HEK293 (cell line): Measurements from ENCODE around the gene PTGDR2.

Experiments used
- CTCF ChIA-PET: fragments of 350-600 bp; formaldehyde crosslinking; extraction: SDS; loops from one replicate; lab custom pipeline; 2021; ENCODE audit warnings: antibody characterized with exemption; lab: Yijun Ruan, JAX
- POLR2A ChIA-PET: fragments of 300-600 bp; formaldehyde crosslinking; extraction: SDS; loops from one replicate; lab custom pipeline; 2020; ENCODE audit warnings: antibody characterized with exemption, inconsistent platforms; lab: Yijun Ruan, JAX
- H3K27ac ChIP-seq: fragments of 200-500 bp; sonication (Bioruptor generic); 2 replicates; pipeline ENCODE4 v1.5.1; 2014; ENCODE audit warnings: low read depth, low read length, control low read depth, inconsistent platforms; ENCODE audit errors: extremely low read depth
- H3K36me3 ChIP-seq, 2 experiments: fragments of 200-500 bp in 1 of 2; sonication (Bioruptor generic) in 1 of 2; 1 replicate in 1 of 2; 2 replicates in 1 of 2; pipeline ENCODE4 v1.5.1; 2014 to 2017; ENCODE audit warnings: inconsistent platforms in 2 of 2, low read length in 2 of 2; ENCODE audit not compliant: control insufficient read depth in 2 of 2, insufficient read depth in 1 of 2
- H3K4me1 ChIP-seq: fragments of 200-500 bp; sonication (Bioruptor generic); 2 replicates; pipeline ENCODE4 v1.5.1; 2014; ENCODE audit warnings: mild to moderate bottlenecking, low read length, inconsistent platforms; ENCODE audit not compliant: control insufficient read depth, insufficient read depth
- H3K4me3 ChIP-seq: 2 replicates; pipeline ENCODE4 v1.5.1; 2011; ENCODE audit warnings: low read depth, mild to moderate bottlenecking, control low read depth, low read length, moderate library complexity
- H3K9me3 ChIP-seq: fragments of 200-500 bp; sonication (Bioruptor generic); 2 replicates; pipeline ENCODE4 v1.5.1; 2014; ENCODE audit warnings: low read depth, low read length, inconsistent platforms; ENCODE audit not compliant: control insufficient read depth, insufficient read depth
- GLIS1 ChIP-seq: fragments of 450-650 bp; formaldehyde crosslinking; IDR thresholded peaks from 2 replicates; pipeline ENCODE4 v1.5.1; 2016; ENCODE audit warnings: missing biosample characterization, missing genetic modification characterization
- MEIS1 ChIP-seq: sonication (generic); formaldehyde crosslinking; IDR thresholded peaks from 2 replicates; pipeline ENCODE4 v1.8.1; 2022; ENCODE audit warnings: missing genetic modification reagents, mild to moderate bottlenecking, borderline replicate concordance
- PRDM4 ChIP-seq: fragments of 450-650 bp; formaldehyde crosslinking; IDR thresholded peaks from 2 replicates; pipeline ENCODE4 v1.5.1; 2017; ENCODE audit warnings: missing biosample characterization, missing genetic modification characterization
- REPIN1 ChIP-seq: fragments of 450-650 bp; formaldehyde crosslinking; IDR thresholded peaks from 2 replicates; pipeline ENCODE4 v1.5.1; 2017; ENCODE audit warnings: missing biosample characterization, missing genetic modification characterization, low read depth
- ZBTB17 ChIP-seq: fragments of 450-650 bp; formaldehyde crosslinking; IDR thresholded peaks from 2 replicates; pipeline ENCODE4 v1.5.1; 2016; ENCODE audit warnings: missing biosample characterization, missing genetic modification characterization
- ZFP69B ChIP-seq: fragments of 450-650 bp; formaldehyde crosslinking; IDR thresholded peaks from 2 replicates; pipeline ENCODE4 v1.5.1; 2016; ENCODE audit warnings: missing biosample characterization, missing genetic modification characterization
- ZIC2 ChIP-seq: fragments of 450-650 bp; formaldehyde crosslinking; IDR thresholded peaks from 2 replicates; pipeline ENCODE4 v1.5.1; 2016; ENCODE audit warnings: missing biosample characterization, missing genetic modification characterization
- ZNF16 ChIP-seq: fragments of 450-650 bp; formaldehyde crosslinking; IDR thresholded peaks from 2 replicates; pipeline ENCODE4 v1.5.1; 2016; ENCODE audit warnings: low read depth, missing biosample characterization, missing genetic modification characterization
- ZNF24 ChIP-seq: fragments of 450-650 bp; formaldehyde crosslinking; IDR thresholded peaks from 2 replicates; pipeline ENCODE4 v1.5.1; 2016; ENCODE audit warnings: missing biosample characterization, missing genetic modification characterization
- ZNF391 ChIP-seq: fragments of 450-650 bp; formaldehyde crosslinking; IDR thresholded peaks from 2 replicates; pipeline ENCODE4 v1.5.1; 2016; ENCODE audit warnings: low read depth, missing biosample characterization, missing genetic modification characterization, borderline replicate concordance
- ZNF48 ChIP-seq: fragments of 450-650 bp; formaldehyde crosslinking; IDR thresholded peaks from 2 replicates; pipeline ENCODE4 v1.5.1; 2016; ENCODE audit warnings: missing biosample characterization, missing genetic modification characterization
- ZNF514 ChIP-seq: fragments of 450-650 bp; formaldehyde crosslinking; IDR thresholded peaks from 2 replicates; pipeline ENCODE4 v1.5.1; 2016; ENCODE audit warnings: missing biosample characterization, missing genetic modification characterization
- ZNF571 ChIP-seq: fragments of 450-650 bp; formaldehyde crosslinking; IDR thresholded peaks from 2 replicates; pipeline ENCODE4 v1.5.0; 2017; ENCODE audit warnings: missing biosample characterization, missing genetic modification characterization
- ZNF610 ChIP-seq: fragments of 450-650 bp; formaldehyde crosslinking; IDR thresholded peaks from 2 replicates; pipeline ENCODE4 v1.5.1; 2016; ENCODE audit warnings: missing biosample characterization, missing genetic modification characterization, borderline replicate concordance
- ZSCAN16 ChIP-seq: fragments of 450-650 bp; formaldehyde crosslinking; IDR thresholded peaks from 2 replicates; pipeline ENCODE4 v1.5.1; 2016; ENCODE audit warnings: missing biosample characterization, missing genetic modification characterization
- TF ChIP-seq, protein P1 (sequence below): fragments of 450-650 bp; formaldehyde crosslinking; IDR thresholded peaks from 2 replicates; pipeline ENCODE4 v1.5.1; 2016; ENCODE audit warnings: missing biosample characterization, missing genetic modification characterization
- TF ChIP-seq, protein P2 (sequence below): fragments of 450-650 bp; formaldehyde crosslinking; IDR thresholded peaks from 2 replicates; pipeline ENCODE4 v1.5.1; 2016; ENCODE audit warnings: missing biosample characterization, missing genetic modification characterization

PTGDR2 gene

GRCh38 chr11:60872124-60872960, 16.6 kb upstream of the PTGDR2 start:
- TF ChIP-seq ZNF514 (tag by site-specific recombination) (no peak), MEIS1 (CRISPR knock-in tag) (no peak), ZIC2 (tag by site-specific recombination) (peak; percentile 6; the same call in 1 of the 2 replicates), GLIS1 (tag by site-specific recombination) (peak; percentile 21; the same call in 1 of the 2 replicates)
- Histone ChIP-seq H3K4me3 (no peak overlapping the region), H3K27ac (no peak overlapping the region), H3K36me3 (peaks cover 0 to 3% of the 10 kb centered on the region in 2 experiments; a peak in 1 of 3 replicates), H3K4me1 (no peaks in the 10 kb centered on the region), H3K9me3 (no peaks in the 10 kb centered on the region)
- POLR2A ChIA-PET, result interaction anchor here (0.7 to 1.7 kb wide), 2 partner anchors 16 to 1198 kb away, joined by 4 read pairs; partner anchors contain the start of gene PTGDR2
- CTCF ChIA-PET, result interaction anchor here (0.7 to 0.9 kb wide), 4 partner anchors 30 to 257 kb away, joined by 3 to 5 read pairs (median 3); no protein-coding TSS in a partner anchor

DNA sequence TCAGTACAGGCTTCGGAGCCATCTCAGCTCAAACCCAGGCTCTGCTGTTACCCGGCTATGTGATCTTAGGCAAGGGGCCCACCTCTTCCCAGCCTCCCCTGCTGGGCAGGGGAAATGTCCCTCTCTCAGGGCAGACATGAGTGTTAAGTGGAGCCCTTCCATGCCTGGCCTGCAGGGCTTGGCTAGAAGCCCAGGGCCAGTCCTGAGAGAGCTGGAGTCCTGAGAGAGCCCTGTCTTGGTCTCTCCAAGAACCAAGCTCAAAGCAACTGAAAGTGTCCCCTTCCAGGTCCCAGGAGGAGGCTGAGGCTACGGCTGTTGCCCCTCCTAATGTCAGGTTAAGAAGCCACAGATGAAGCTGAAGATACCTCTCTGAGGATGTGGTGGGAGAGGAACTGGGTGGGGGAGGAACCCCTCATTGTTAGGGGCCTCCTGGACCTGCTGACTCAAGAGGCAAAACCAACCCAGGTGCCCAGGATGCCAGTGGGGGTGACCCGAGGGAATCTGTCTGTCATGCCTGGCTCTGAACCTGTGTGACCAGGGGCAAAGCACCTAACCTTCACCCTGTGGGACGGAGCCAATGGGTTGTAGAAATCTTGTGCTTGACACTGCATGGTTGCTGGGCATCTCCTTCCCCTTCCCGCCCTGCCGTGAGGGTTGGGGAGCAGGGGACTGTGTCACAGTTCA, 15.8 kb upstream of the PTGDR2 start:
- H3K36me3 ChIP-seq, result peaks cover 0 to 3% of the 10 kb centered on the region in 2 experiments; a peak in 1 of 3 replicates
- H3K27ac ChIP-seq, result no peak overlapping the region
- no peaks in the 10 kb centered on the region for H3K9me3 ChIP-seq
- ChIA-PET POLR2A (interaction anchor here (1.7 kb wide), 1 partner anchor 16 kb away, joined by 4 read pairs; the partner anchor contains the start of gene PTGDR2), CTCF (interaction anchor here (0.9 kb wide), 1 partner anchor 258 kb away, joined by 3 read pairs; no protein-coding TSS in a partner anchor)
- H3K4me1 ChIP-seq, result no peaks in the 10 kb centered on the region
- peak; percentile 44; the same call in 1 of the 2 replicates for TF ChIP-seq ZFP69B (tag by site-specific recombination)
- TF ChIP-seq ZNF391 (tag by site-specific recombination), result no peak
- TF ChIP-seq, protein P1, sequence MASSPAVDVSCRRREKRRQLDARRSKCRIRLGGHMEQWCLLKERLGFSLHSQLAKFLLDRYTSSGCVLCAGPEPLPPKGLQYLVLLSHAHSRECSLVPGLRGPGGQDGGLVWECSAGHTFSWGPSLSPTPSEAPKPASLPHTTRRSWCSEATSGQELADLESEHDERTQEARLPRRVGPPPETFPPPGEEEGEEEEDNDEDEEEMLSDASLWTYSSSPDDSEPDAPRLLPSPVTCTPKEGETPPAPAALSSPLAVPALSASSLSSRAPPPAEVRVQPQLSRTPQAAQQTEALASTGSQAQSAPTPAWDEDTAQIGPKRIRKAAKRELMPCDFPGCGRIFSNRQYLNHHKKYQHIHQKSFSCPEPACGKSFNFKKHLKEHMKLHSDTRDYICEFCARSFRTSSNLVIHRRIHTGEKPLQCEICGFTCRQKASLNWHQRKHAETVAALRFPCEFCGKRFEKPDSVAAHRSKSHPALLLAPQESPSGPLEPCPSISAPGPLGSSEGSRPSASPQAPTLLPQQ (tag by site-specific recombination), result 0 out of 2 replicates have a peak, but pooled peaks have one; percentile 32
- H3K4me3 ChIP-seq, result no peak overlapping the region

DNA sequence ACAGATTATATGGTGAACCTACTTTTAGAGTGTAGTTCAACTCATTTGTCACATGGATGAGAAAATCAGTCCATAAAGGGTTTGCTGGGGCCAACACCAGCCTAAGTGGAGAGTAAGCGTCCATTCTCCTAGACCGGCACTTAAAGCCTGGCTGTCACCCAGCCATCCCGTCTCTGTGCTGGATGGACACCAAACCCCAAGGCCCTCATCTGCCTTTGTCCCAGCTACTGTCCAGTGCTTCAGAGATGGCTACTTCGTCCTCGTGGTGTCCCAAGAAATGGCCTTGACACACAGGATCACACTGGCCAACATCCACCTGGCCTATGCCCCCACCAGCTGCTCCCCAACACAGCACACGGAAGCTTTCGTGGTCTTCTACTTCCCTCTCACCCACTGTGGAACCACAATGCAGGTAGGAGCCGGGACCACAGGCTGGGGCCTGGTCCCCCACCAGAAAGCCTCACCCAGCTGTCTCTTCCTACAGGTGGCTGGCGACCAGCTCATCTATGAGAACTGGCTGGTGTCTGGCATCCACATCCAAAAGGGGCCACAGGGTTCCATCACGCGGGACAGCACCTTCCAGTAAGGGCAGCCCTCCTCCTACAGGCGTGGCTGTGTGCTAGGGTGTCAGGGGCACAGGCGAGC, 15.1 kb upstream of the PTGDR2 start:
- no peak overlapping the region for H3K27ac ChIP-seq

More for the DNA sequence above, 15.1 kb upstream of the PTGDR2 start:
- Histone ChIP-seq H3K4me3 (no peak overlapping the region), H3K9me3 (no peaks in the 10 kb centered on the region), H3K4me1 (no peaks in the 10 kb centered on the region), H3K36me3 (peaks cover 0 to 1% of the 10 kb centered on the region in 2 experiments; a peak in 1 of 3 replicates)
- ChIA-PET POLR2A (interaction anchor here (1.7 kb wide), 1 partner anchor 15 kb away, joined by 4 read pairs; the partner anchor contains the start of gene PTGDR2), CTCF (interaction anchor here (0.6 kb wide), 1 partner anchor 10 kb away, joined by 4 read pairs; no protein-coding TSS in a partner anchor)
- TF ChIP-seq REPIN1 (no peak), ZBTB17 (no peak), ZNF16 (tag by site-specific recombination) (no peak), ZNF610 (tag by site-specific recombination) (no peak), PRDM4 (no peak), ZNF48 (no peak), ZNF24 (no peak), ZNF571 (no peak), ZSCAN16 (tag by site-specific recombination) (no peak)
- TF ChIP-seq, protein P2, sequence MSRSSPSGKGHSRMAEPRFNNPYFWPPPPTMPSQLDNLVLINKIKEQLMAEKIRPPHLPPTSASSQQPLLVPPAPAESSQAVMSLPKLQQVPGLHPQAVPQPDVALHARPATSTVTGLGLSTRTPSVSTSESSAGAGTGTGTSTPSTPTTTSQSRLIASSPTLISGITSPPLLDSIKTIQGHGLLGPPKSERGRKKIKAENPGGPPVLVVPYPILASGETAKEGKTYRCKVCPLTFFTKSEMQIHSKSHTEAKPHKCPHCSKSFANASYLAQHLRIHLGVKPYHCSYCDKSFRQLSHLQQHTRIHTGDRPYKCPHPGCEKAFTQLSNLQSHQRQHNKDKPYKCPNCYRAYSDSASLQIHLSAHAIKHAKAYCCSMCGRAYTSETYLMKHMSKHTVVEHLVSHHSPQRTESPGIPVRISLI, result no peak
